ENCODE measurements around the gene CAPN5. TPM values are rescaled to one million over a fixed set of nuclear protein-coding genes. Genes with fewer than 3 reads are reported as not detected.

The CAPN5 gene
- total and polyA plus RNA-seq, 2 of the 8 experiments (the other 6 are each of a cell fraction or from before 2014, with no cell fraction given), result 21.5 to 22.4 TPM

- Histone ChIP-seq H3K4ac (replicated peaks; ENCODE audit: insufficient read length, low read depth, low read length) (peak overlapping the region; percentile 83), H3K79me2 (ENCODE audit: control insufficient read depth in 1 of 2, insufficient read depth in 2 of 2, low read length in 2 of 2) (no peaks in the 10 kb centered on the region), H3K4me3 (ENCODE audit: extremely low read depth in 1 of 4, insufficient read depth in 2 of 4, low read depth in 3 of 4, low read length in 4 of 4) (no peak overlapping the region), H3K23me2 (ENCODE audit: low read depth, low read length) (peaks cover 7% of the 10 kb centered on the region; the same call in 1 of the 2 replicates), H4K20me1 (replicated peaks in 1 of 2; ENCODE audit: control insufficient read depth in 1 of 2, insufficient read depth in 2 of 2, low read length in 2 of 2) (no peaks in the 10 kb centered on the region), H4K91ac (replicated peaks; ENCODE audit: insufficient read length, low read length) (peak overlapping the region; percentile 65), H4K8ac (ENCODE audit: extremely low read depth, insufficient read depth, low read length) (no peak overlapping the region; the same call in 1 of the 2 replicates), H3K79me1 (ENCODE audit: low read depth, low read length) (no peaks in the 10 kb centered on the region), H2BK120ac (replicated peaks; ENCODE audit: low read depth, low read length) (peak overlapping the region; percentile 4), H3K9me3 (ENCODE audit: insufficient read depth in 2 of 2, low read depth in 1 of 2, low read length in 1 of 2) (no peaks in the 10 kb centered on the region), H3K9ac (replicated peaks in 1 of 4; ENCODE audit: extremely low read depth in 1 of 4, low read depth in 3 of 4, low read length in 3 of 4) (no peak overlapping the region), H3K23ac (ENCODE audit: insufficient read length) (no peak overlapping the region), H2BK12ac (ENCODE audit: low read depth, low read length) (peak overlapping the region; percentile 19; the same call in 1 of the 2 replicates), H3K14ac (ENCODE audit: insufficient read length) (no peak overlapping the region), H3K27ac (ENCODE audit: low read depth, low read length) (no peak overlapping the region), H3K36me3 (ENCODE audit: control insufficient read depth in 2 of 4, insufficient read depth in 4 of 4, low read length in 3 of 4) (no peaks in the 10 kb centered on the region), H2BK15ac (ENCODE audit: low read length) (0 out of 2 replicates have a peak overlapping the region, but pooled peaks have one; percentile 46), H3K18ac (ENCODE audit: extremely low read depth, low read length) (no peak overlapping the region), H3K27me3 (replicated peaks in 1 of 4; ENCODE audit: control insufficient read depth in 3 of 4, extremely low read depth in 1 of 4, insufficient read depth in 3 of 4, low read length in 3 of 4) (peaks cover 0 to 2% (median 0%) of the 10 kb centered on the region in 4 experiments; a peak in 2 of 7 replicates), H2AFZ (ENCODE audit: low read length) (no peak overlapping the region), H3K4me2 (ENCODE audit: insufficient read depth in 1 of 2, low read depth in 2 of 2, low read length in 2 of 2) (no peak overlapping the region; a peak in 1 of 4 replicates), H4K5ac (ENCODE audit: insufficient read length, low read depth, low read length) (no peak overlapping the region), H3K4me1 (replicated peaks in 1 of 4; ENCODE audit: control insufficient read depth in 3 of 4, insufficient read depth in 4 of 4, low read length in 3 of 4) (peaks cover 0 to 11% (median 5%) of the 10 kb centered on the region in 4 experiments; a peak in 6 of 7 replicates), H2AK5ac (ENCODE audit: low read depth, low read length) (no peak overlapping the region), H2BK5ac (ENCODE audit: low read depth, low read length) (no peak overlapping the region), H2BK20ac (ENCODE audit: low read length) (no peak overlapping the region; the same call in 1 of the 2 replicates), H3K56ac (replicated peaks; ENCODE audit: insufficient read length, low read depth, low read length) (no peak overlapping the region)
- DNase-seq (ENCODE audit: low read depth in 1 of 2, low spot score in 2 of 2), result no peak
- WGBS, 2 experiments (ENCODE audit: extremely low coverage in 1 of 2, insufficient coverage in 1 of 2, insufficient read length in 1 of 2, insufficient replicate concordance in 2 of 2, low coverage in 1 of 2, low lambda C conversion rate in 2 of 2, missing lambda C conversion rate in 1 of 2), result 87% methylated on average over 8 of the region's 8 CpGs; no CpG with 5 or more reads in 1 of the 2 experiments
- ChIA-PET POLR2A (ENCODE audit: partially characterized antibody) (interaction anchor here (1.0 to 2.6 kb wide), 6 partner anchors 9 to 26 kb away, joined by 4 to 14 read pairs (median 6); no protein-coding TSS in a partner anchor), CTCF (ENCODE audit: partially characterized antibody) (interaction anchor here (0.6 to 16.2 kb wide), 17 partner anchors 9 to 68 kb away, joined by 3 to 104 read pairs (median 4); partner anchors contain the start of gene MYO7A)
- FAIRE-seq, result no peak
- TF ChIP-seq CHD1 (IDR thresholded peaks at IDR 0.05; ENCODE audit: low read depth, low read length) (no peak), JUND (IDR thresholded peaks at IDR 0.05; ENCODE audit: low read length) (no peak), CTBP2 (IDR thresholded peaks at IDR 0.05; ENCODE audit: borderline replicate concordance, insufficient read depth, insufficient read length, low read length) (no peak), TAF7 (optimal IDR thresholded peaks at IDR 0.05; ENCODE audit: borderline replicate concordance, low read depth, low read length) (no peak), TAF1 (IDR thresholded peaks at IDR 0.05; ENCODE audit: low read depth, low read length) (no peak), GABPA (IDR thresholded peaks at IDR 0.05; ENCODE audit: borderline replicate concordance, insufficient read depth, low read length) (no peak), ASH2L (IDR thresholded peaks at IDR 0.05; ENCODE audit: low read length) (no peak), EZH2 (IDR thresholded peaks at IDR 0.05; ENCODE audit: low read depth, low read length, severe bottlenecking) (no peak)
These were observed 82.4 kb downstream of the CAPN5 start for GRCh38 chr11:77148963-77149715.
